GM20000 (cell line): ENCODE data around the gene BACH2.
A peak's percentile ranks its signal among the peaks of the same experiment; 100 is the strongest.
"Not testable (repeated sequence)": the region's sequence is repeated elsewhere in the genome, so short reads cannot be mapped to it uniquely, and the experiment has no call there.

Source experiments
- DNase-seq: peaks from one replicate; pipeline ENCODE4 v3.0.0; 2012; ENCODE audit warnings: low spot score
- TF ChIP-seq, protein P1 (sequence below): IDR thresholded peaks from 2 replicates; pipeline ENCODE4 v1.5.1; 2012; ENCODE audit warnings: mild to moderate bottlenecking, control low read depth; ENCODE audit errors: extremely low read depth, missing control alignments

The BACH2 gene

GRCh38 chr6:90286884-90287488 lies 9.7 kb downstream of the BACH2 start:
- DNase-seq: no peak
- TF ChIP-seq, protein P1, sequence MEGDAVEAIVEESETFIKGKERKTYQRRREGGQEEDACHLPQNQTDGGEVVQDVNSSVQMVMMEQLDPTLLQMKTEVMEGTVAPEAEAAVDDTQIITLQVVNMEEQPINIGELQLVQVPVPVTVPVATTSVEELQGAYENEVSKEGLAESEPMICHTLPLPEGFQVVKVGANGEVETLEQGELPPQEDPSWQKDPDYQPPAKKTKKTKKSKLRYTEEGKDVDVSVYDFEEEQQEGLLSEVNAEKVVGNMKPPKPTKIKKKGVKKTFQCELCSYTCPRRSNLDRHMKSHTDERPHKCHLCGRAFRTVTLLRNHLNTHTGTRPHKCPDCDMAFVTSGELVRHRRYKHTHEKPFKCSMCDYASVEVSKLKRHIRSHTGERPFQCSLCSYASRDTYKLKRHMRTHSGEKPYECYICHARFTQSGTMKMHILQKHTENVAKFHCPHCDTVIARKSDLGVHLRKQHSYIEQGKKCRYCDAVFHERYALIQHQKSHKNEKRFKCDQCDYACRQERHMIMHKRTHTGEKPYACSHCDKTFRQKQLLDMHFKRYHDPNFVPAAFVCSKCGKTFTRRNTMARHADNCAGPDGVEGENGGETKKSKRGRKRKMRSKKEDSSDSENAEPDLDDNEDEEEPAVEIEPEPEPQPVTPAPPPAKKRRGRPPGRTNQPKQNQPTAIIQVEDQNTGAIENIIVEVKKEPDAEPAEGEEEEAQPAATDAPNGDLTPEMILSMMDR: peak; percentile 45

GRCh38 chr6:90285611-90286381 lies 10.8 kb downstream of the BACH2 start:
- TF ChIP-seq, protein P1: no peak
- peak; percentile 41 for DNase-seq

DNA sequence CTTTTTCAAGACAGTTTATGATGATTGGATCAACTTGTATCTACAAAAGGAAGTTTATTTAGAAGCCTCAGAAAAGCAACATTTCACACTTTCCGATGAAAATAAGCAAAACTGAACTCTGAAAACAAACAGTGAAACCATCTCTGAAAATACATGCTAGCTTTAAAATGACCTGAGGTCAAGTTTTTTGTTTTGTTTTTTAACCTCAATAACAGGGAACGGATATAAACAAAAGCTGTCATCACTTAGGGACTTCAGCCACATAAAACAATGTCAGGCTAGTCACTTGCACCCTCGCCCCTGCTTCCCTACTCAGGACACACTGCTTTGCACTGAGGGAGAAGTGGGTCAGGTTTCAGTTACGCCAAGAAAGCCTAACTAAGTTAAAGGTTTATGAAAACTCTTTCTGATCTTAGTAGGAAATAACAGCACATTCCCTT lies 11.6 kb downstream of the BACH2 start:
- no peak for DNase-seq
- TF ChIP-seq, protein P1: no peak

DNA sequence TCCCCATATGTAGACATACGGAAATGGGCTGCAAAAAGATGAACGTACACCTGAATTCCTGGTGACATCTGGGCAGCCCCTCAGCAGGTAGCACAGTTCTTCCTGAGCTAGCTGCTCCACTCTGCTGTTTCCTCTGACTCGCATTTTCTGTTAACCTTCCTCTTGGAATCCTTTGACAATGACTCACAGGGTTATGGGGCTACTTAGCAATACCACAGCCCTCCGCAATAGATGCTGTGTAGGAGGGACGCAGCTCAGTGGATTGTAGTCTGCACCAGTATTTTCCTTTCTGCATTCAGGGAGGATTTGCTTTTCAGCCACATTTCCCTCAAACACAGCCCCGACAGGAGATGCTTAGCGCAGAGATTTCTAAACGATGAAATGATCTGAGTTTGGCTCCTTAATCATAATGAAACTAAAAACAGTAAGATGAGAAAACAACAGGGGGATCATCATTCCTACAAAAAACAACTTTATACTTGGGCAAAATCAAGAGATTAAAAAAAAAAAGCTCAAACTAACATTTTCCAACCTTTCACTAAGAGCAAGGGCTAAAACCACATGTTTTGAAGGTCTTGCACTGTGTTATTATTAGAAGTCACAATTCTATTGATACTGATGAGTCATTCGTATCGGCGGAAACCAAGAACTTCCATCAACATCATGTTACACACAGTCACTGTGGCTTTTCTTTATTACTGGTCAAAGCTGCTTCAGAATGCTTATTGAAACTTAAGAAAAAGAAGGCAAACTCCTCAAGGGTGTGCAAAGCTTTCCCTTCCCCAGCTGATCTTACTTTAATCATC lies 12.2 kb downstream of the BACH2 start:
- TF ChIP-seq, protein P1: no peak
- peak; percentile 62 for DNase-seq

DNA sequence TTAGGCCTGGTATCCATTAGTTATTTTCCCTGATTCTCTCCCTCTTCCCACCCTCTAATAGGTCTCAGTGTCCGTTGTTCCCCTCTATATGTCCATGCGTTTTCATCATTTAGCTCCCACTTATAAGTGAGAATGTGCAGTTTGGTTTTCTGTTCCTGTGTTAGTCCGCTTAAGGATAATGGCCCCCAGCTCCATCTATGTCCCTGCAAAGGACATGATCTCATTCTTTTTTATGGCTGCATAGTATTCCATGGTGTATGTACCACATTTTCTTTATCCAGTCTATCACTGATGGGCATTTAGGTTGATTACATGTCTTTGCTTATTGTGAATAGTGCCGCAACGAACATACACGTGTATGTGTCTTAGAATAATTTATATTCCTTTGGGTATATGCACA lies 14.4 kb downstream of the BACH2 start:
- not testable (repeated sequence) for DNase-seq

DNA sequence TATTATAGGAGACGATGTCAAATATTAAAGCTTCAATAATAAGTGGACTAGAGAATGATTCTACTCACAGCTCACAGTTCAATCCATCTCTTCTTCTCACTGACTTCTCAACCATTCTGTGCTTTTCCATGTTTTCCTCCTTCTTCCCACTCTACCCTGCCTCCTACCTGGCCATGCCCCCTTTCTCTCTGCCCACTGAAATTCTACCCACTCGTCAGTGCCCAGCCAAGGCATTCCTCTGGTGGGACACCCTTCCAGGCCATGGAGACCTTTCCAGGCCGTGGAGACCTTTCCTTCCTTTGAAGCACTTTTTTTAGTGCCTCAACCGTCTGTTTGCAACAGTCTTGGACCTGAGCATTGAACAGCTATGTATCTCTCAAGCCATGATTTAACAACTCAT lies 18.5 kb downstream of the BACH2 start:
- DNase-seq: no peak
- TF ChIP-seq, protein P1: no peak

DNA sequence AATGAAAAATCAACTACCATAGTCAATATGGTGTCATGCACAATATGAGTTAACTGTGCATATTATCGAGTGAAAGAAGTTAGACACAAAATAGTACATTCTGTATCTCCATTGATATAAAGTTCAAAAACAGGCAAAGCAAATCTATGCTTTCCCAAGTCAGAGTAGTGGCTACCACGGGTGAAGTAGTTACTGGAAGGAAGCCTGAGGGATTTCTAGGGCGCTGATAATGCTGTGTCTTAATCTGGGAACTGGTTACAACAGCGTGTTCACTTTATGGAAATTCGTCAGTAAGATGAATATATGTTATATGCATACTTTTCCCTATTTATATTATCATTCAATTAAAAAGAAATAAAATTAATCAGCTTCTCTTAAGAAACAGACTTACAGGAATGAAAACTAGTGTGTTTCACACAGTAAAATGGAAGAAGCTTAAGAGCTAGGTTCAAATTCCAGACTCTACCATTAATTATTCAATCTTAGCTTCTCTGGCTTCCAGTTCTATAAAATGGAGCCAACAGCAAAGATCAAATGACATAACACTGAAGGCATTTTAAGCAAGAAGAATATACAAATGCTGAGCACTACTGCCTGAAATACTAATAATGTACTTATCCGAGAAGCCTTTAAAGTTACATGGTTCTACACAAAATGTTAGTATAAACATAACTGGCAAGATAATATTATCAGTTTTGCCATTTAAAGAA lies 19.2 kb downstream of the BACH2 start:
- TF ChIP-seq, protein P1: no peak
- no peak for DNase-seq
